Ishikawa (cell line): ENCODE data around the gene FSTL3.
A peak's percentile ranks its signal among the peaks of the same experiment; 100 is the strongest.

Experiments
- CEBPB ChIP-seq: IDR thresholded peaks from 2 replicates; pipeline ENCODE4 v1.6.1; 2012
- CREB1 ChIP-seq: IDR thresholded peaks from 2 replicates; pipeline ENCODE4 v1.6.1; 2012; ENCODE audit warnings: low read depth
- EGR1 ChIP-seq: IDR thresholded peaks from 2 replicates; pipeline ENCODE4 v1.6.1; 2012
- EP300 ChIP-seq: IDR thresholded peaks from 2 replicates; pipeline ENCODE4 v1.6.1; 2012; ENCODE audit warnings: borderline replicate concordance
- FOXM1 ChIP-seq: IDR thresholded peaks from 2 replicates; pipeline ENCODE4 v1.6.1; 2012; ENCODE audit warnings: low read depth, borderline replicate concordance
- MAX ChIP-seq: IDR thresholded peaks from 2 replicates; pipeline ENCODE4 v1.6.1; 2012
- NFIC ChIP-seq: IDR thresholded peaks from 2 replicates; pipeline ENCODE4 v1.6.1; 2012
- RAD21 ChIP-seq: IDR thresholded peaks from 2 replicates; pipeline ENCODE4 v1.6.1; 2012; ENCODE audit warnings: low read depth
- REST ChIP-seq: IDR thresholded peaks from 2 replicates; pipeline ENCODE4 v1.6.1; 2012; ENCODE audit warnings: low read depth, mild to moderate bottlenecking
- TAF1 ChIP-seq: IDR thresholded peaks from 2 replicates; pipeline ENCODE4 v1.6.1; 2012; ENCODE audit warnings: low read depth, mild to moderate bottlenecking
- TCF12 ChIP-seq: IDR thresholded peaks from 2 replicates; pipeline ENCODE4 v1.6.1; 2012; ENCODE audit warnings: low read depth
- TEAD4 ChIP-seq: IDR thresholded peaks from 2 replicates; pipeline ENCODE4 v1.6.1; 2012
- YY1 ChIP-seq: IDR thresholded peaks from 2 replicates; pipeline ENCODE4 v1.6.1; 2012; ENCODE audit warnings: low read depth
- ZBTB7A ChIP-seq: IDR thresholded peaks from 2 replicates; pipeline ENCODE4 v1.6.1; 2012; ENCODE audit warnings: low read depth
- TF ChIP-seq, protein P1 (sequence below): IDR thresholded peaks from 2 replicates; pipeline ENCODE4 v1.6.1; 2012

FSTL3 gene

GRCh38 chr19:685454-685931 is 9.3 kb downstream of the FSTL3 start:
- TF ChIP-seq RAD21 (no peak), TEAD4 (no peak), CREB1 (no peak), YY1 (no peak), EP300 (no peak), TAF1 (no peak), NFIC (no peak), MAX (no peak), ZBTB7A (no peak), REST (no peak), EGR1 (no peak), FOXM1 (no peak), CEBPB (no peak)

GRCh38 chr19:686589-687297 is 10.6 kb downstream of the FSTL3 start:
- TF ChIP-seq YY1 (no peak), TCF12 (no peak)

- TF ChIP-seq YY1 = no peak
- no peak for TF ChIP-seq TEAD4
- no peak for TF ChIP-seq FOXM1
- no peak for TF ChIP-seq TCF12
- no peak for TF ChIP-seq MAX
- no peak for TF ChIP-seq CREB1
- no peak for TF ChIP-seq REST
- no peak for TF ChIP-seq EP300
- no peak for TF ChIP-seq ZBTB7A
- no peak for TF ChIP-seq CEBPB
- no peak for TF ChIP-seq RAD21
- no peak for TF ChIP-seq TAF1
Observed at GRCh38 chr19:687569-688166, 11.5 kb downstream of the FSTL3 start.

- TF ChIP-seq CEBPB = peak; percentile 51; the same call in 1 of the 2 replicates
- TF ChIP-seq NFIC = no peak
Observed at GRCh38 chr19:688214-688613, 12.0 kb downstream of the FSTL3 start.

DNA sequence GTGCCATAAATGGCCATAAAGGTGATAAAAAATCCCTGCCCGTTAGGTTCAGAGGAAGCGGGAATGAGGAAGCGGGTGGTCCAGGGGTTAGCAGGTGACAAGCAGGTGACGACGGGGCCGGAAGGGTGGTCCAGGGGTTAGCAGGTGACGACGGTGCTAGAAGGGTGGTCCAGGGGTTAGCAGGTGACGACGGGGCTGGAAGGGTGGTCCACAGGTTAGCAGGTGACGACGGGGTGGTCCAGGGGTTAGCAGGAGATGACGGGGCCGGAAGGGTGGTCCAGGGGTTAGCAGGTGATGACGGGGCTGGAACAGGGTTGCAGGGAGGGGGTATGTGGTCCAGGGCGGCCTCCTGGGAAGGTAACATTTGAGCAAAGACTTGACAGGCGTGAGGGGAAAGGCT is 12.8 kb downstream of the FSTL3 start:
- TF ChIP-seq YY1 = no peak

- TF ChIP-seq CEBPB (no peak), CREB1 (no peak), YY1 (no peak), FOXM1 (no peak), RAD21 (no peak), MAX (no peak), EGR1 (no peak), REST (no peak), NFIC (no peak)
- TF ChIP-seq, protein P1, sequence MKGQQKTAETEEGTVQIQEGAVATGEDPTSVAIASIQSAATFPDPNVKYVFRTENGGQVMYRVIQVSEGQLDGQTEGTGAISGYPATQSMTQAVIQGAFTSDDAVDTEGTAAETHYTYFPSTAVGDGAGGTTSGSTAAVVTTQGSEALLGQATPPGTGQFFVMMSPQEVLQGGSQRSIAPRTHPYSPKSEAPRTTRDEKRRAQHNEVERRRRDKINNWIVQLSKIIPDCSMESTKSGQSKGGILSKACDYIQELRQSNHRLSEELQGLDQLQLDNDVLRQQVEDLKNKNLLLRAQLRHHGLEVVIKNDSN = no peak
Observed at GRCh38 chr19:690203-690602, 14.0 kb downstream of the FSTL3 start.
